HL-60 (cell line): ENCODE results near the gene KDM2B.

Experiments used
- POLR2AphosphoS5 ChIP-seq: IDR thresholded peaks from 2 replicates; pipeline ENCODE4 v1.6.1; 2012; ENCODE audit warnings: low read depth
- SPI1 ChIP-seq: IDR thresholded peaks from 2 replicates; pipeline ENCODE4 v1.6.1; 2012; ENCODE audit warnings: low read depth, mild to moderate bottlenecking, borderline replicate concordance
- TF ChIP-seq, protein P1 (sequence below): IDR thresholded peaks from one replicate; pipeline ENCODE4 v1.5.1; 2011; ENCODE audit warnings: low read length, control low read depth, inconsistent platforms; ENCODE audit not compliant: insufficient read depth

- TF ChIP-seq, protein P1, sequence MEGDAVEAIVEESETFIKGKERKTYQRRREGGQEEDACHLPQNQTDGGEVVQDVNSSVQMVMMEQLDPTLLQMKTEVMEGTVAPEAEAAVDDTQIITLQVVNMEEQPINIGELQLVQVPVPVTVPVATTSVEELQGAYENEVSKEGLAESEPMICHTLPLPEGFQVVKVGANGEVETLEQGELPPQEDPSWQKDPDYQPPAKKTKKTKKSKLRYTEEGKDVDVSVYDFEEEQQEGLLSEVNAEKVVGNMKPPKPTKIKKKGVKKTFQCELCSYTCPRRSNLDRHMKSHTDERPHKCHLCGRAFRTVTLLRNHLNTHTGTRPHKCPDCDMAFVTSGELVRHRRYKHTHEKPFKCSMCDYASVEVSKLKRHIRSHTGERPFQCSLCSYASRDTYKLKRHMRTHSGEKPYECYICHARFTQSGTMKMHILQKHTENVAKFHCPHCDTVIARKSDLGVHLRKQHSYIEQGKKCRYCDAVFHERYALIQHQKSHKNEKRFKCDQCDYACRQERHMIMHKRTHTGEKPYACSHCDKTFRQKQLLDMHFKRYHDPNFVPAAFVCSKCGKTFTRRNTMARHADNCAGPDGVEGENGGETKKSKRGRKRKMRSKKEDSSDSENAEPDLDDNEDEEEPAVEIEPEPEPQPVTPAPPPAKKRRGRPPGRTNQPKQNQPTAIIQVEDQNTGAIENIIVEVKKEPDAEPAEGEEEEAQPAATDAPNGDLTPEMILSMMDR: no peak
- TF ChIP-seq POLR2AphosphoS5 (no peak), SPI1 (no peak)
Observed at GRCh38 chr12:121472150-121472905, 108.5 kb downstream of the KDM2B start.
